Retinal pigment epithelial cell (primary cell): ENCODE data around the gene KCNG4.
"Not testable (repeated sequence)": the region's sequence is repeated elsewhere in the genome, so short reads cannot be mapped to it uniquely, and the experiment has no call there.

Source experiments
- DNase-seq: peaks from one replicate; pipeline ENCODE4 v3.0.0-alpha.2; 2010; ENCODE audit warnings: low read depth
- H3K4me3 ChIP-seq: 2 replicates; pipeline ENCODE4 v1.5.1; 2011; ENCODE audit warnings: mild to moderate bottlenecking, low read length, control low read depth, moderate library complexity
- CTCF ChIP-seq: conservative IDR thresholded peaks from 2 replicates; pipeline ENCODE4 v1.5.1; 2011; ENCODE audit warnings: low read depth, low read length, control low read depth, inconsistent platforms

KCNG4 gene

GRCh38 chr16:84218956-84219355, 20.9 kb downstream of the KCNG4 start:
- no peak for TF ChIP-seq CTCF
- H3K4me3 ChIP-seq, result no peak overlapping the region
- no peak for DNase-seq

GRCh38 chr16:84218176-84218823, 21.5 kb downstream of the KCNG4 start:
- no peak for TF ChIP-seq CTCF
- DNase-seq, result no peak
- H3K4me3 ChIP-seq, result no peak overlapping the region

- H3K4me3 ChIP-seq, DNase-seq: not testable (repeated sequence)
Measured at GRCh38 chr16:84216144-84216543, 23.7 kb downstream of the KCNG4 start.

- TF ChIP-seq CTCF, result no peak
- DNase-seq, result no peak
- no peak overlapping the region for H3K4me3 ChIP-seq
Measured at GRCh38 chr16:84215531-84215930, 24.3 kb downstream of the KCNG4 start.

GRCh38 chr16:84214451-84215066, 25.3 kb downstream of the KCNG4 start:
- DNase-seq, result no peak
- no peak for TF ChIP-seq CTCF
- no peak overlapping the region for H3K4me3 ChIP-seq

- H3K4me3 ChIP-seq, result no peak overlapping the region
- no peak for TF ChIP-seq CTCF
- no peak for DNase-seq
Measured at GRCh38 chr16:84212631-84213030, 27.2 kb downstream of the KCNG4 start.

- no peak for DNase-seq
- H3K4me3 ChIP-seq, result no peak overlapping the region
- no peak for TF ChIP-seq CTCF
Measured at GRCh38 chr16:84212154-84212553, 27.7 kb downstream of the KCNG4 start.
